HG03064 (cell line): ENCODE data around the gene DHRS7.
A peak's percentile ranks its signal among the peaks of the same experiment; 100 is the strongest.

ENCODE experiments used
- ATAC-seq: cut with Tn5 transposase; IDR thresholded peaks from one replicate; pipeline ENCODE4 v1.9.1; 2021; ENCODE audit warnings: low read depth; ENCODE audit not compliant: unreplicated experiment

DHRS7 gene

GRCh38 chr14:60188115-60188514 lies 22.9 kb upstream of the DHRS7 start:
- no peak for ATAC-seq

DNA sequence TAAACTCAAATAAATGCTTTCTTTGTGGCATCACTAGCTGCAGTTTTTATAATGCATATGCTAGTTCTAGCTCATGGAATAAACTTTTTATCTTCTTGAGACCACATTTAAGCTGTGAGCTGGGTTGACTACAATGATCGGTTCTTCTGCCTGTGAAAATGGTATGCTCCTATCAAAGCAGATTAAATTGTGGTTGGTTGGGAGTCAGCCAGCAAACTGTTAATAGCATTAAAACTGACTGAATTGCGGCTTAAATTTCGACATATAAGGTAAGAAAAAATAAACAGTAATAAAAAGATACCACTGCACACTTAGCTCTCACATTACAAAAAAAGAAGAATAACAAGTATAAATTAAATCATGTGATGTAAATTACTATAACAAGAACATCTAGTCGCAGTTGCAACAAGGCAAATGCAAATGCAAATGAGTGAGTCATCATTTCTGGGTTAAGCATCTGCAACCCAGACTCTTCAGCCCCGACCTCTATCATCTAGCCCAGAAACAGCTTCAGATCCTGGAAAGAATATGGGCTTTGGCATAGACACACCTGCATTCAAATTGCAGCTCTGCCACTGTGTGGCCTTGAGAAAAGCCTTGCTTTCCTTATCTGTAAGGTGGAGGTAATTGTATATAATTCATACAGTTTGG lies 19.8 kb upstream of the DHRS7 start:
- ATAC-seq = no peak

- ATAC-seq = no peak
Measured at GRCh38 chr14:60184146-60184904, 19.1 kb upstream of the DHRS7 start.

GRCh38 chr14:60183741-60184140 lies 18.5 kb upstream of the DHRS7 start:
- ATAC-seq = peak; percentile 65

DNA sequence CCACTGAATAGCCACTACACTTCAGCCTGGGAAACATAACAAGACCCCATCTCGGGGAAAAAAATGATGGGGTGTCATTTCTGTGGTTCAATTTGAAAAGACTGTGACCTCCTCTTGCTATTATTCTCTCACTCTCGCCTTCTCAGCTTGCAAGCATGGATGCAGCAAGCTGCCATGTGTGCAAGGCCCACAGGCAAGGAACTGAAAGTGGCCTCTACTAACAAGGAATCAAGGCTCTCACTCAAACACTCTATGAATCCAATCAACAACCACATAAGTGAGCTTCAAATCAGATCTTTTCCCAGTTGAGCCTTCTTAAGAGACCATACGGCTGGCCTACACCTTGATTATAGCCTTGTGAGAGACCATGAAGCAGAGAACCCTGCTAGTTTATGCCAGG lies 17.9 kb upstream of the DHRS7 start:
- no peak for ATAC-seq

DNA sequence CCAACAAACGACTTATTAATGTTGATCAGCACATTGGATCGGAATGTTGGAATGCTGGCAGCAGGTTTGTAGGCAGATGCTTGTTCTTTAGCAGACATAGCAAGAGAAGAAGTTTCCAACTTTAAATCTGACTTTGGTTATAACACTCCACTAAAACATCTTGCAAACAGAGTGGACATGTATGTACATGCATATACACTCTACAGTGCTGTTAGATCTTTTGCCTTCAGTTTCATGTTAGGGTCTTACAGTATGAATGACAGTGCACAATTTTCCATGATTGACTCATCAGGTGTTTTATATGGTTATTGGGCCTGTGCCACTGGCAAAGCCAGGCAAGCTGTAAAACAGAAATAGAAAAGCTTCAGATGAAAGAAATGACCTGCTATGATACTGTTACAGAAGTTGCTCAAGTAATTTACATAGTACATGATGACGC lies 14.3 kb upstream of the DHRS7 start:
- no peak for ATAC-seq

- ATAC-seq = no peak
Measured at GRCh38 chr14:60178820-60179219, 13.6 kb upstream of the DHRS7 start.

DNA sequence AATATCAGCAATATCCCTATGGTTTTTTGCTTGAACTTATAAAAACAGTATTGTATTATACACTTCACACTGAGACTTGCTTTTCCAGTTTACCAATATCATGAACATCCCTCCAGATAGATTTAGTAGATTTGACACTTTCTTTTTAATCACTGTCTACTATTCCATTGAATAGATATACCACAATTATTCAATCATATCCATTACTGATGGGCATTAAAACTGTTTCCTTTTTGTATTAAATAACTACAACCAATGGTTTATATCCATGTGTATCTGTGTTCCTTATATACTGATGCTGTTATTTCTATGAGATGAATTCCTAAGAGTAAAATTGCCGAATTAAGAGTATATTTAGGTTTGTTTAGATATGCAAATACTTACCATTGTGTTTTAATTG lies 13.0 kb upstream of the DHRS7 start:
- ATAC-seq = no peak

DNA sequence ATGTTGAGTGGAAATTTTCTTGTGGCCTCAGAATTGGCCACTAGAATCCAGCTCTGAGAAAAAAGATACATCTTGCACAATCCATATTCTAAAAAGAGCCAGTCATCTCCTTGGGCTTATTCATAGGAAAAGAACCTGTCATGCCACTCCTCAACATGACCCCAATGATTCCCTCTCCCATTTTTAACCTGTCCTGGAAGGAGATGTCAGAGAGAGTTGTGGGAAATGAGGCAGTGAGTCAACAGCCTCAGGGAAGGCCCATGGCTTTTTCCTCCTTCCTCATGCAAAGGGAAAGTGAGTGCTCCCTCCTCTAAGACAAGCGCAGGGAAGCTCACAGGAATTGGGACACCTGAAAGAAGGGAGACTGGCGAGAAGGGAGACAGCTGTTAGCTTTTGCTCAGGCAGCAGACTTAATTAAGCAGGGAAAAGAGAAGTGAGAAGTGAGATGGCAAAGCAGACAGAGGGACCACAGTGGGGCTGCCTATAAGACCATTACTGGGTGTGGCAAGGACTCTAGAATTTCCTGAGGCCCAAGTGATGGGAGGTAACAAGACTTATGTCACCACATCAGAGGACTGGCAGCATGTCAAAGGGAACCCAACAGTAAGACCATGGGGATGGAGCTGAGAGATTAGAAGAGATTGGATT lies 10.2 kb upstream of the DHRS7 start:
- ATAC-seq = no peak

DNA sequence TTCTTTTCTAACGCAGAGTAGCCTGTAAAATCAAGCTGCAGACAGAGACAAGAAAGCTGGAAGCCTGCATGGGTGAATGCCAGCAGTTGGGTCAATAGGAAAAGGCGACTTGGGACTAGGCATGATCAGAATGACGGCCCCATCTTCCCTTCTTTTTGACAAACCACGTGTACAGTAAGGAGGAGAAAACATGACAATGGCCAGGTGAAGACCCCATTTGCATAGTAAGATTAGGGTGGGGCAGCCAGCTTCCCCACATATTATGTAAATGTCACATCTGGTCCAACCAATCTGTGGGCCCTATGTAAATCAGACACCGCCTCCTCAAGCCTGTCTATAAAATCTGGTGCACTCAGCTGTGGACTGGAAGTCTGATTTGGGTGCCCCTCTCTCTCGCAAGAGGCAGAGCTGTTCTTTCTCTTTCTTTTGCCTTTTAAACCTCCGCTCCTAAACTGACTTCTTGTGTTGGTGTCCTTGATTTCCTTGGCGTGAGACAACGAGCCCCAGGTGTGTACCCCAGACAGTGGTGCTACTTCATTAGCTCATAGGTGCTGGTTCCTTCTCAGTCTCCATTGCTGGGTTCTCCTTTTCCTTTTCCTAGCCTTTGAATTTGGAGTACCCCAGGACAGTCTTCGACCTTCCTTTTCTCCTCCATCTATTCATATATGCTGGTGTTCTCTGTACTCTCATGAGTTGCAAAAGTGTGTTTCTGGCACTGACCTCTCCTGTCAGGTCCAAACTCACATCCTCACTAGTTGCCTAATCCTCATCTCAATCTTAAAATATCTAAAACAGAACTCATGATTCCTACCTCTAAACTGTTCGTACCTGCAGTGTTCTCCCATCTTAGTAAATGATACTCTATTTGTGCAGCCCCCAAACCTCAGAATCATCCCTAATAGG lies 9.4 kb upstream of the DHRS7 start:
- no peak for ATAC-seq

DNA sequence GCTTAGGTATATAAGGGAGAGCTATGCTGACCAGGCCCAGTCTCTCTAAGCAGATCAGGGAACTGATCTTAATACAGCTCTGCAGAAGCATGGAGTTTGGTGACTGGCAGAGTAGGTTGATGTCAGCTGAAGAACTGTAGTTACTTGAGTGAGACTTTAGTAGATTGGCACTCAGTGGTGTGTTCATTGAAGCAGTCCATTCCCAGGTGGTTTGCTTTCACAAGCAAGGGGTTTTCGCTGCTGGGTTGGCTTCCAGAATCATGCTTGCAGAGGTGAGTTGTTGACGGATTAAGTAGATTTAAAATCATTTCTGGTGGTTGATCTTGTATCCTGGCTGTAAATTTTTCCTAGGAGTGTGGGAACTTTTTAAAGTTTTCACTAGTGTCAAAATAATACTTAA lies 6.5 kb upstream of the DHRS7 start:
- no peak for ATAC-seq

DNA sequence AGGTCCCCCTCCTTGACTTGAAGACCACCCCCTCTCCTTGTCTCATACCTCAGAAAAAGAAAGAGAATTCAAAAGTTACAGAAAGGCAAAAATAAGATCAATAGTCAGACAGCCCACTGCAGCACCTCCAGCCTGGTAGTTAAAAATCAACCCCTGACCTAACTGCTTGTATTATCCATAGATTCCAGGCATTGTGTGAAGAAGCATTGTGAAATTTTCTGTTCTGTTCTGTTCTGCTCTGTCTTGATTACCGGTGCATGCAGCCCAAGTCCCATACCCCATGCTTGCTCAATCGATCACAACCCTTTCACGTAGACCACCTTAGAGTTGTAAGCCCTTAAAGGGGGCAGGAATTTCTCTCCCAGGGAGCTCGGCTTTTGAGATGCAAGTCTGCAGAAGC lies 5.8 kb upstream of the DHRS7 start:
- ATAC-seq = no peak

- no peak for ATAC-seq
Measured at GRCh38 chr14:60169722-60170121, 4.5 kb upstream of the DHRS7 start.

GRCh38 chr14:60166142-60166541 lies 944 bp upstream of the DHRS7 start:
- ATAC-seq = no peak

GRCh38 chr14:60165547-60165876 lies 314 bp upstream of the DHRS7 start:
- ATAC-seq = peak; percentile 19

- no peak for ATAC-seq
Measured at GRCh38 chr14:60164404-60164711, 840 bp downstream of the DHRS7 start.

DNA sequence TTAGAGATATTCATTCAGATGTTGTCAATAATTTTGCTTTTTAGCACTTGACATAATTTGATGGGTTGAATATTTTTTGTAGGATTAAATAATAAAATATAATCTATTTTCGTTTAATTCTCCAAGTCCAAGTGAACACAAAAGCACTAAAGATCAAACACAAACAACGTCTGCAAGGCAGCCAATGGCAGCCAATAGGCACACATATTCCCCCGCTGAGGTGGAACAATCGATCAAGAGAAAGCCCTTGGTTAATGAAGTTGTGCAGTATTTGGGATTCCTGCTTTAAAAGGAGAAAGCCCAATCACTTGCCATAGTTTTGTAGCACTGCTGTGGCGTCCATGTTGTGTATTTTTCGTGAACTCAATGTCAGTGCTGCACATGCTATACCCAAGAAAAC lies 1.5 kb downstream of the DHRS7 start:
- ATAC-seq = no peak

- ATAC-seq = no peak
Measured at GRCh38 chr14:60161196-60162107, 3.7 kb downstream of the DHRS7 start.

DNA sequence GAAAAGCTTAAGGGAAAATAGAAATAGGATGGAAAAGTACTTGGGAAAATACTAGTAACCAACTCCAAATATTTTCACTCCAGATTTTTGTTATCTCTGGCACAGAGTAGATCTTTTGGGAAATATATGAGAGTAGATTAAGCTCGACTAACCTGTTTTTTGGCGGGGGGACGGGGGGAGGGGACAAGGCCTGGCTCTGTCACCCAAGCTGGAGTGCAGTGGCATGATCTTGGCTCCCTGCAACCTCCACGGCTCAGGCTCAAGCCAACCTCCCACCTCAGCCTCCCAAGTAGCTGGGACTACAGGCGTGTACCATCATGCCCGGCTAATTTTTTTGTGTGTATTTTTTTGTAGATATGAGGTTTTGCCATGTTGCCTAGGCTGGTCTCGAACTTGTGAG lies 4.8 kb downstream of the DHRS7 start:
- ATAC-seq = no peak

- ATAC-seq = no peak
Measured at GRCh38 chr14:60154671-60155070, 10.5 kb downstream of the DHRS7 start.
